Adrenal gland (tissue), 12 donors: ENCODE measurements around the gene ALG12. TPM values are rescaled to one million over a fixed set of nuclear protein-coding genes. Genes with fewer than 3 reads are reported as not detected.

Experiments used
- DNase-seq, 7 donors: peaks; one replicate each; pipeline ENCODE4 v3.0.0-alpha.2; 2019 to 2020
- H3K27ac ChIP-seq, 5 donors: fragments of 200-600 bp; sonication (generic) in 4 of 5; 1 replicate in 3 of 5; 2 replicates in 2 of 5; pipeline versions ENCODE4 v1.5.1 to v1.8.0; 2016 to 2020; ENCODE audit warnings: mild to moderate bottlenecking in 1 of 5
- H3K27me3 ChIP-seq: fragments of 200-600 bp; 2 replicates; pipeline ENCODE4 v1.8.0; 2021
- H3K36me3 ChIP-seq, 2 donors: fragments of 200-600 bp; replicated peaks in 1 of 2; 1 replicate in 1 of 2; 2 replicates in 1 of 2; pipeline versions ENCODE4 v1.5.1 to v1.8.0; 2018 to 2022
- H3K4me1 ChIP-seq, 2 donors: fragments of 200-600 bp; replicated peaks in 1 of 2; 1 replicate in 1 of 2; 2 replicates in 1 of 2; pipeline versions ENCODE4 v1.5.1 to v1.8.0; 2018 to 2021
- H3K4me3 ChIP-seq, 4 donors: fragments of 200-600 bp; sonication (generic) in 3 of 4; one replicate each; pipeline ENCODE4 v1.5.1; 2016 to 2018
- H3K9me3 ChIP-seq, 3 donors: fragments of 200-600 bp; sonication (generic) in 1 of 3; replicated peaks in 1 of 3; 1 replicate in 2 of 3; 2 replicates in 1 of 3; pipeline versions ENCODE4 v1.5.1 to v1.8.0; 2016 to 2021
- POLR2A ChIP-seq, 2 donors: fragments of 450-650 bp; IDR thresholded peaks; one replicate each; pipeline ENCODE4 v1.6.1; 2017; ENCODE audit warnings: antibody characterized with exemption in 2 of 2, mild to moderate bottlenecking in 2 of 2, moderate library complexity in 1 of 2
- WGBS, 4 donors: extraction: QIAGEN DNeasy Blood & Tissue Kit in 2 of 4; methylation state at CpG; one replicate each; pipeline versions ENCODE4 v1.1.5 to v1.1.7; 2013 to 2017; 5-methylcytosine and 5-hydroxymethylcytosine counted together
- intact Hi-C, 2 donors: fragments of 100-400 bp; cut with DNase I; formaldehyde crosslinking; loops; one replicate each; pipeline versions ENCODE4 v1.14.1 to v1.15.0; 2022 to 2023
- polyA plus RNA-seq, 3 donors: library from polyadenylated mRNA; stranded (reverse); fragments of 200-250 nt in 2 of 3; fragments of 350-450 nt in 1 of 3; fragmentation: Illumina TruSeq in 1 of 3; extraction: RNeasy Lipid Tissue Mini Kit (QIAGEN cat#74804) in 1 of 3; gene quantifications; one replicate each; pipeline ENCODE4 v1.2.3, GENCODE V29; 2013 to 2014
- total RNA-seq, 9 donors: library from RNA; depleted of rRNA in 4 of 9; stranded (reverse); fragments of >200 nt in 4 of 9; fragments of 120-200 nt in 1 of 9; fragmentation: NEBNext Ultra II Directional in 1 of 9; extraction: Animal tissue kit (Norgen Biotek cat#: 25700) in 1 of 9; gene quantifications; one replicate each; pipeline versions ENCODE4 v1.1.0 to v1.2.4, GENCODE V29; 2013 to 2023
- TF ChIP-seq, protein P1 (sequence below), 6 experiments: fragments of 450-650 bp in 4 of 6; fragments of 200-600 bp in 2 of 6; sonication (generic) in 1 of 6; IDR thresholded peaks; 1 replicate in 5 of 6; 2 replicates in 1 of 6; pipeline versions ENCODE4 v1.5.1 to v1.8.0; 2016 to 2021; ENCODE audit warnings: antibody characterized with exemption in 6 of 6, mild to moderate bottlenecking in 2 of 6, moderate library complexity in 1 of 6
- donor health status: healthy with polysubstance abuse.
- donor health status: Bipolar disorder and iron deficiency.
- donor health status: DM: yes; HTN: yes; CAD: no.
- donor health status: DM: no; HTN: no; CAD: no.
- donor health status: DM: no; HTN: no; CAD: no.
- donor health status: DM: yes; HTN: yes; CAD: no.

Gene ALG12
- total and polyA plus RNA-seq, 12 donors: 6.4 to 33.6 (median 18.9) TPM

DNA sequence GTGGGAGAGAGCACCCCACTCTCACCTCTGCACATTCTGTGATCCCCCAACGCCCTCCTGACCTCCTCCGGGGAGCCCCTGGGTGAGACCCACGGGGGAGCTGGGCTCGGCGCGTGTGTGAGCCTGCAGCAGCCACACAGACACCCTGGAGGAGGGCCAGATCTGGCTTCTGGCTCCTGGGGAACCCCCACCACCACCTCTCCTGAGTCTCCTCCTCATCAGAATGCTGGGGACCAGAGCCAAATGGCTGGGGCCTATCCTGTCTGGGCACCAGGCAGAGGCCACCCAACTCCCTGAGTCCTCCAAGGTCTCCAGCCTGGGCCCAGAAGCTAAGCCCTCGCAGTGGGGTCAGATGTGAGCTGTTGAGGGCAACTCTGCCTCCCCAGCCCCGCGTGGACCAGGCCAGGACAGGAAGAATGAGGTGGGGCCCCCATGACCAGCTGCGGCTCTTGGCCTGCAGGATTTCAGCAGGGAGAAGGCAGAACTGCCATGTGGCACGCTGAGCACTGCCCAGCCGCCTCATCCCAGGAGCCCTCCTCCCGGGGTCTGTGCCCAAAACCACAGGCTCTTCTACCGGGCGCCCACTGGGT is 36.8 kb upstream of the ALG12 start:
- TF ChIP-seq, protein P1, sequence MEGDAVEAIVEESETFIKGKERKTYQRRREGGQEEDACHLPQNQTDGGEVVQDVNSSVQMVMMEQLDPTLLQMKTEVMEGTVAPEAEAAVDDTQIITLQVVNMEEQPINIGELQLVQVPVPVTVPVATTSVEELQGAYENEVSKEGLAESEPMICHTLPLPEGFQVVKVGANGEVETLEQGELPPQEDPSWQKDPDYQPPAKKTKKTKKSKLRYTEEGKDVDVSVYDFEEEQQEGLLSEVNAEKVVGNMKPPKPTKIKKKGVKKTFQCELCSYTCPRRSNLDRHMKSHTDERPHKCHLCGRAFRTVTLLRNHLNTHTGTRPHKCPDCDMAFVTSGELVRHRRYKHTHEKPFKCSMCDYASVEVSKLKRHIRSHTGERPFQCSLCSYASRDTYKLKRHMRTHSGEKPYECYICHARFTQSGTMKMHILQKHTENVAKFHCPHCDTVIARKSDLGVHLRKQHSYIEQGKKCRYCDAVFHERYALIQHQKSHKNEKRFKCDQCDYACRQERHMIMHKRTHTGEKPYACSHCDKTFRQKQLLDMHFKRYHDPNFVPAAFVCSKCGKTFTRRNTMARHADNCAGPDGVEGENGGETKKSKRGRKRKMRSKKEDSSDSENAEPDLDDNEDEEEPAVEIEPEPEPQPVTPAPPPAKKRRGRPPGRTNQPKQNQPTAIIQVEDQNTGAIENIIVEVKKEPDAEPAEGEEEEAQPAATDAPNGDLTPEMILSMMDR (IDR thresholded peaks at IDR 0.05): no peak
- TF ChIP-seq POLR2A (IDR thresholded peaks at IDR 0.05): no peak
- intact Hi-C loops: no loop called here
- Histone ChIP-seq H3K27ac (peak overlapping the region in 2 of 5 donors; percentile 76 to 81), H3K27me3 (no peaks in the 10 kb centered on the region), H3K4me1 (peaks cover 4 to 25% of the 10 kb centered on the region in 2 donors), H3K9me3 (no peaks in the 10 kb centered on the region), H3K36me3 (no peaks in the 10 kb centered on the region), H3K4me3 (no peak overlapping the region)
- 58 to 86% (median 78%) methylated on average over 4 to 15 of the region's 15 CpGs for WGBS, 4 donors
- DNase-seq: no peak

GRCh38 chr22:49954354-49954753 is 36.1 kb upstream of the ALG12 start:
- DNase-seq: no peak
- WGBS, 4 donors: 0 to 88% (median 85%) methylated on average over 1 to 8 of the region's 8 CpGs; no CpG with 5 or more reads in 1 of the 4 donors
- Histone ChIP-seq H3K36me3 (no peaks in the 10 kb centered on the region), H3K9me3 (no peaks in the 10 kb centered on the region), H3K4me3 (no peak overlapping the region), H3K27ac (peak overlapping the region in 2 of 5 donors; percentile 76 to 81), H3K27me3 (no peaks in the 10 kb centered on the region), H3K4me1 (peaks cover 0 to 18% of the 10 kb centered on the region in 2 donors)
- no peak for TF ChIP-seq POLR2A (IDR thresholded peaks at IDR 0.05)
- TF ChIP-seq, protein P1 (IDR thresholded peaks at IDR 0.05): no peak
- intact Hi-C loops: no loop called here

DNA sequence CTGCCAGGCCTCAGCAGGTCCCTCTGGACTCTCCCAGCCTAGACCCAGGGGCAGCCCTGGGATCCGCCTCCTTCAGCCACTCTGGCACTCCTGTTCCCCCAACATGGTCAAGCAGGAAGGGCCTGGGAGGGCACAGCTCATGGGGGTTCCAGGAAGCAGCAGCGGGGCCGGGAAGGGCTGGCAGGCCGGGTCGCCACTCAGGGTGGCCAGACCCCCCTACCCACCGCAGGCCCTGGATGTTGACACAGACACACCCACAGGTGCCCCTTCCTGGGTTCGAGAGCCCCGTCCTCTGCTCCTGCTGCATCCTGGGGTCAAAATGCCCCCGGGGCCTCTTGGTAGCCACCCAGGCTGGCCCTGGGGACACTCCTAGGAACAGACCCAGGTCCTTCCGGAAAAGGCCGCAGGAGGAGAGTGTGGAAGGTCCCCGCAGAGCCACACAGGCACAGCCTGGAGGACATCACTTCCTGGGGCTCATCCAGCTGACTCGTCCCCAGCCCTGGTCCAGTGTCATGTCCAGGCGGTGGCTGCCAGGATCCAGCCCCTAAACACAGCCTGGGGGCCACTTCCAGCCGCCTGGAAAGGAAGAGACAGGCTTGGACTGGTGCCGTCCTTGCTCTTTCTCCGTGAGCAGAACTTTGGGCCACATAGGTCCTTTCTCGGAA is 35.6 kb upstream of the ALG12 start:
- Histone ChIP-seq H3K36me3 (no peaks in the 10 kb centered on the region), H3K9me3 (no peaks in the 10 kb centered on the region), H3K4me1 (peaks cover 0 to 16% of the 10 kb centered on the region in 2 donors), H3K27ac (peak overlapping the region in 3 of 5 donors; percentile 2 to 81 (median 76)), H3K4me3 (no peak overlapping the region), H3K27me3 (no peaks in the 10 kb centered on the region)
- DNase-seq: peak in 6 of 7 donors; percentile 38 to 73 (median 49)
- WGBS, 4 donors: 69 to 89% (median 73%) methylated on average over 5 to 18 of the region's 18 CpGs
- intact Hi-C loops: no loop called here
- TF ChIP-seq POLR2A (IDR thresholded peaks at IDR 0.05): no peak
- TF ChIP-seq, protein P1 (IDR thresholded peaks at IDR 0.05): no peak

DNA sequence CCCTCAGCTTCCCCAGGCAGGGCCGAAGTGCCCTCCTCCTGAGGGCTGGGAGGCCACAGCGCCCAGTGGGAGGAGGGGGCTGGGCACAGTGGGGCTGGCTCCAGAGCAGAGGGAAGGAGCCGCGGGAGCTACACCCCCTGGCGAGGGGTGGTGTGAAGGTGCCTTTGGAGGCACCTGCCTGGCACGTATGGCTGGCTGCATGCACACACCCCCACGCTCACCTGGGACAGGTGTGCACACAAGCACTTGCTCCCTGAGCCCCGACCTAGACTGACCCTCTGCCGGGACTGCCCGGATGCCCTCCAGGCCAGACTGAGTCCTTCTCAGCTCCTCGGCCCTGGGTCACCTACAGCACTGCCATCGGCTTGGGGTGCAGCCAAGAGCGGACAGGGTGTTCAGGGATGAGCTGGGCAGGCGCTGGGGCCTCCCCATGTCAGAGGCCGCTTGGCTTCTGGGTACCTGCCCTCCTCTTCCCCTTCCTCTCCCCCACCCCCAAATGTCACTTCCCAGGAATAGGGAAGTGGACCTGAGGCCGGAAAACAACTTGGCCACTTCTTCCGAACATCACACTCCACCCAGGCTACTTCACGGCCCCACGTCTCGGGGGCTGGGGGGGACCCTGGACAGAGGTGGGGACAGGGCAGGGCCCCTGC is 34.9 kb upstream of the ALG12 start:
- TF ChIP-seq, protein P1 (IDR thresholded peaks at IDR 0.05): no peak
- no peak for TF ChIP-seq POLR2A (IDR thresholded peaks at IDR 0.05)
- DNase-seq: no peak
- H3K27ac ChIP-seq: peak overlapping the region in 3 of 5 donors; percentile 2 to 81 (median 76)
- intact Hi-C loops: no loop called here
- peaks cover 0 to 16% of the 10 kb centered on the region in 2 donors for H3K4me1 ChIP-seq
- H3K9me3 ChIP-seq: no peaks in the 10 kb centered on the region
- no peak overlapping the region for H3K4me3 ChIP-seq
- H3K27me3 ChIP-seq: no peaks in the 10 kb centered on the region
- WGBS, 4 donors: 77 to 79% (median 77%) methylated on average over 15 to 20 of the region's 20 CpGs
- H3K36me3 ChIP-seq: no peaks in the 10 kb centered on the region
